GDM1 (cell line): ENCODE measurements around the gene ADGRB2.

Source experiments
- DNase-seq: peaks from one replicate; lab custom pipeline; 2025; lab: John Stamatoyannopoulos, UW

Gene ADGRB2

GRCh38 chr1:31764312-31765040 is at the start of gene ADGRB2:
Gene ADGRB2 (minus strand): TSS chr1:31764340. CDS start chr1:31757221, 7,119 bp downstream.
- DNase-seq, result no peak

GRCh38 chr1:31812158-31812829 is 48.2 kb upstream of the ADGRB2 start:
- no peak for DNase-seq

GRCh38 chr1:31811605-31812004 is 47.5 kb upstream of the ADGRB2 start:
- no peak for DNase-seq

- DNase-seq, result no peak
Observed at GRCh38 chr1:31809698-31810097, 45.6 kb upstream of the ADGRB2 start.

- no peak for DNase-seq
Observed at GRCh38 chr1:31807273-31808048, 43.3 kb upstream of the ADGRB2 start.

GRCh38 chr1:31805318-31805717 is 41.2 kb upstream of the ADGRB2 start:
- DNase-seq, result no peak

GRCh38 chr1:31804098-31804497 is 40.0 kb upstream of the ADGRB2 start:
- no peak for DNase-seq

GRCh38 chr1:31803610-31804009 is 39.5 kb upstream of the ADGRB2 start:
- DNase-seq, result no peak

- DNase-seq, result no peak
Observed at GRCh38 chr1:31802190-31803150, 38.3 kb upstream of the ADGRB2 start.

- DNase-seq, result no peak
Observed at GRCh38 chr1:31801458-31801857, 37.3 kb upstream of the ADGRB2 start.

- DNase-seq, result no peak
Observed at GRCh38 chr1:31800674-31800967, 36.5 kb upstream of the ADGRB2 start.

GRCh38 chr1:31799895-31800673 is 35.9 kb upstream of the ADGRB2 start:
- DNase-seq, result no peak

- no peak for DNase-seq
Observed at GRCh38 chr1:31799196-31799894, 35.2 kb upstream of the ADGRB2 start.

- DNase-seq, result no peak
Observed at GRCh38 chr1:31798433-31799195, 34.5 kb upstream of the ADGRB2 start.

- DNase-seq, result no peak
Observed at GRCh38 chr1:31798086-31798432, 33.9 kb upstream of the ADGRB2 start.

GRCh38 chr1:31797216-31797615 is 33.1 kb upstream of the ADGRB2 start:
- no peak for DNase-seq

GRCh38 chr1:31796707-31797106 is 32.6 kb upstream of the ADGRB2 start:
- no peak for DNase-seq

- no peak for DNase-seq
Observed at GRCh38 chr1:31795801-31796621, 31.9 kb upstream of the ADGRB2 start.

GRCh38 chr1:31795096-31795675 is 31.0 kb upstream of the ADGRB2 start:
- DNase-seq, result no peak
